HCT116 (cell line): ENCODE measurements around the gene TMEM151A.

ENCODE experiments used
- EZH2phosphoT487 ChIP-seq: fragments of 200-600 bp; IDR thresholded peaks from 2 replicates; pipeline ENCODE4 v1.6.1; 2018; ENCODE audit warnings: antibody characterized with exemption, borderline replicate concordance
- POLR2A ChIP-seq: IDR thresholded peaks from 2 replicates; pipeline ENCODE4 v1.7.0; 2011; ENCODE audit warnings: borderline replicate concordance; ENCODE audit not compliant: insufficient read depth, insufficient read length; ENCODE audit errors: extremely low read depth
- RAD21 ChIP-seq: IDR thresholded peaks from 2 replicates; pipeline ENCODE4 v1.6.1; 2012; ENCODE audit warnings: low read depth, mild to moderate bottlenecking
- SIN3A ChIP-seq: IDR thresholded peaks from 2 replicates; pipeline ENCODE4 v1.6.1; 2012; ENCODE audit warnings: low read depth
- SP1 ChIP-seq: IDR thresholded peaks from 2 replicates; pipeline ENCODE4 v1.6.1; 2012; ENCODE audit warnings: low read depth
- YY1 ChIP-seq: IDR thresholded peaks from 2 replicates; pipeline ENCODE4 v1.6.1; 2011; ENCODE audit warnings: low read length, low read depth, moderate library complexity, mild to moderate bottlenecking; ENCODE audit not compliant: insufficient replicate concordance; ENCODE audit errors: extremely low read depth
- ZNF274 ChIP-seq: fragments of 200-500 bp; sonication (Bioruptor generic); IDR thresholded peaks from 2 replicates; pipeline ENCODE4 v1.6.1; 2014; ENCODE audit warnings: mild to moderate bottlenecking, low read depth, low read length, inconsistent platforms
- TF ChIP-seq, protein P1 (sequence below), 3 experiments: fragments of 200-600 bp in 1 of 3; sonication (generic) in 1 of 3; IDR thresholded peaks in 2 of 3; conservative IDR thresholded peaks in 1 of 3; 2 replicates each; pipeline ENCODE4 v1.5.1; 2012 to 2017; ENCODE audit warnings: low read depth in 2 of 3, low read length in 2 of 3, antibody characterized with exemption in 1 of 3, borderline replicate concordance in 1 of 3, control low read depth in 1 of 3, mild to moderate bottlenecking in 1 of 3, mixed read lengths in 1 of 3, mixed run types in 1 of 3, moderate library complexity in 1 of 3; ENCODE audit not compliant: insufficient read depth in 1 of 3

DNA sequence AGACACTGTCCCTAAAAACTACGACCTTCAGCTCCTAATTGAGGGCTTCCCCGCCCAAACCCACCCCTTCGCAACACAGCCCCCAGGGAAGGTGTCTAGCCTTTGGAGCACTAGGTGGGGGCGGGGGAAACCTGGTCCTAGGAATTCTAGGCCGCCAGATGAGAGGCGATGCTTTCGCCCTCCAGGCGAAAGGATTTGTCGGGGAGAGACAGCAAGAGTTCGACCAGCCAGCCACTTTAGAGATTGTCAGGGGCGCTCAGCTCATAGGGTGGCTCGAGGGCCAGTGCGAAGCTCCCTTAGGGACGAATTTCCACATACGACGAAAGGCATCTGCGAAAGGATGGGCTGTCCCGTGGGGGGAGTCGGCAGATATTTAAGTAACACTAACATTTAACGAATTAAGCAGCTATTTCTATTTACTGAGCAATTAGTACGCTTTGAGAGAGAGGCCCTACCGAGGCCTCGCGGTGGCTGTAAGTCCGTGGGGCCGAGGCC lies 19.8 kb downstream of the TMEM151A start:
- TF ChIP-seq EZH2phosphoT487 (no peak), ZNF274 (no peak), SP1 (no peak), SIN3A (no peak), POLR2A (no peak), YY1 (no peak), RAD21 (no peak)
- TF ChIP-seq, protein P1, sequence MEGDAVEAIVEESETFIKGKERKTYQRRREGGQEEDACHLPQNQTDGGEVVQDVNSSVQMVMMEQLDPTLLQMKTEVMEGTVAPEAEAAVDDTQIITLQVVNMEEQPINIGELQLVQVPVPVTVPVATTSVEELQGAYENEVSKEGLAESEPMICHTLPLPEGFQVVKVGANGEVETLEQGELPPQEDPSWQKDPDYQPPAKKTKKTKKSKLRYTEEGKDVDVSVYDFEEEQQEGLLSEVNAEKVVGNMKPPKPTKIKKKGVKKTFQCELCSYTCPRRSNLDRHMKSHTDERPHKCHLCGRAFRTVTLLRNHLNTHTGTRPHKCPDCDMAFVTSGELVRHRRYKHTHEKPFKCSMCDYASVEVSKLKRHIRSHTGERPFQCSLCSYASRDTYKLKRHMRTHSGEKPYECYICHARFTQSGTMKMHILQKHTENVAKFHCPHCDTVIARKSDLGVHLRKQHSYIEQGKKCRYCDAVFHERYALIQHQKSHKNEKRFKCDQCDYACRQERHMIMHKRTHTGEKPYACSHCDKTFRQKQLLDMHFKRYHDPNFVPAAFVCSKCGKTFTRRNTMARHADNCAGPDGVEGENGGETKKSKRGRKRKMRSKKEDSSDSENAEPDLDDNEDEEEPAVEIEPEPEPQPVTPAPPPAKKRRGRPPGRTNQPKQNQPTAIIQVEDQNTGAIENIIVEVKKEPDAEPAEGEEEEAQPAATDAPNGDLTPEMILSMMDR (IDR thresholded peaks at IDR 0.05 in 2 of 3, conservative IDR thresholded peaks at IDR 0.05 in 1 of 3; ENCODE audit: borderline replicate concordance in 1 of 3, insufficient read depth in 1 of 3, low read depth in 2 of 3, low read length in 2 of 3) = no peak; a peak in 1 of 6 replicates
